ENCODE data around the gene BID.

DNA sequence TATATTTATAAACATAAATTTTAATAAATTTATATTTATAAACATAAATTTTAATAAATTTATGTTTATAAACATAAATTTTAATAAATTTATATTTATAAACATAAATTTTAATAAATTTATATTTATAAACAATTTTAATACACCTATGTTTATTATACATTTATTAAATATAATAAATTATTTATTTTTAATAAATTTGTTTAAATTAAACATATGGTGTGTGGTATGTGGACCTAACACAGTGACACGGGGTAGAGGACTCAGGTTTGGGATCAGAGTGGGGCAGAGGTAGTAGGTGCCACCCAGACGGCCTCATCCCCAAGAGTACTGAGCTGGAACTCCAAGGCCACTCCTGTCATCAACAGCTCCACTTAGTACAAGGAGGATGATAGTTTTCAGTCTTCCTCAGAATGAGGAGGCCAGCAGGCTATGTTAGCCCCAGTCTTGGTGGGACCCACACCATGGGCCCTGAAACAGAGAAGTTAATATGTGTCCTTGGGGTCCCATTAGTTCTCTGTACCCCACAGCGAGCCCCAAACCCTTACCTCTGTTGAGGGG is 46.7 kb upstream of the BID start:
- TF ChIP-seq ZNF263 (CRISPR knock-in tag; IDR thresholded peaks at IDR 0.05; ENCODE audit: low read depth) (no peak), NR2C2 (CRISPR knock-in tag; IDR thresholded peaks at IDR 0.05) (no peak), NFYB (CRISPR knock-in tag; conservative IDR thresholded peaks at IDR 0.05; ENCODE audit: low read depth) (no peak), FOXJ3 (CRISPR knock-in tag; IDR thresholded peaks at IDR 0.05; ENCODE audit: borderline replicate concordance) (no peak)
- TF ChIP-seq, protein P1, sequence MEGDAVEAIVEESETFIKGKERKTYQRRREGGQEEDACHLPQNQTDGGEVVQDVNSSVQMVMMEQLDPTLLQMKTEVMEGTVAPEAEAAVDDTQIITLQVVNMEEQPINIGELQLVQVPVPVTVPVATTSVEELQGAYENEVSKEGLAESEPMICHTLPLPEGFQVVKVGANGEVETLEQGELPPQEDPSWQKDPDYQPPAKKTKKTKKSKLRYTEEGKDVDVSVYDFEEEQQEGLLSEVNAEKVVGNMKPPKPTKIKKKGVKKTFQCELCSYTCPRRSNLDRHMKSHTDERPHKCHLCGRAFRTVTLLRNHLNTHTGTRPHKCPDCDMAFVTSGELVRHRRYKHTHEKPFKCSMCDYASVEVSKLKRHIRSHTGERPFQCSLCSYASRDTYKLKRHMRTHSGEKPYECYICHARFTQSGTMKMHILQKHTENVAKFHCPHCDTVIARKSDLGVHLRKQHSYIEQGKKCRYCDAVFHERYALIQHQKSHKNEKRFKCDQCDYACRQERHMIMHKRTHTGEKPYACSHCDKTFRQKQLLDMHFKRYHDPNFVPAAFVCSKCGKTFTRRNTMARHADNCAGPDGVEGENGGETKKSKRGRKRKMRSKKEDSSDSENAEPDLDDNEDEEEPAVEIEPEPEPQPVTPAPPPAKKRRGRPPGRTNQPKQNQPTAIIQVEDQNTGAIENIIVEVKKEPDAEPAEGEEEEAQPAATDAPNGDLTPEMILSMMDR (IDR thresholded peaks at IDR 0.05) = no peak

Data from WTC11 (cell line).